Upper lobe of left lung (tissue), 6 donors: Measurements from ENCODE around the gene BHLHE40. TPM values are rescaled to one million over a fixed set of nuclear protein-coding genes. Genes with fewer than 3 reads are reported as not detected.

Experiments used
- ATAC-seq, 2 donors: fragments of 200-7000 bp; cut with Tn5 transposase; one replicate each; pipeline ENCODE4 v1.9.1; 2022; ENCODE audit warnings: mild to moderate bottlenecking in 2 of 2, moderate library complexity in 2 of 2; ENCODE audit not compliant: low FRiP score in 2 of 2
- DNase-seq, 2 donors: peaks; one replicate each; pipeline ENCODE4 v3.0.0-alpha.2; 2019 to 2020
- H3K27ac ChIP-seq, 4 donors: fragments of 200-600 bp; sonication (generic); one replicate each; pipeline ENCODE4 v1.5.1; 2016 to 2019
- H3K27me3 ChIP-seq, 4 donors: fragments of 200-600 bp; sonication (generic); one replicate each; pipeline ENCODE4 v1.5.1; 2017 to 2019
- H3K36me3 ChIP-seq, 4 donors: fragments of 200-600 bp; sonication (generic); one replicate each; pipeline ENCODE4 v1.5.1; 2016 to 2019
- H3K4me1 ChIP-seq, 4 donors: fragments of 200-600 bp; sonication (generic); one replicate each; pipeline ENCODE4 v1.5.1; 2018 to 2019
- H3K4me3 ChIP-seq, 4 donors: fragments of 200-600 bp; sonication (generic); one replicate each; pipeline ENCODE4 v1.5.1; 2017 to 2019; ENCODE audit warnings: mild to moderate bottlenecking in 2 of 4, moderate library complexity in 1 of 4
- H3K9me3 ChIP-seq, 4 donors: fragments of 200-600 bp; sonication (generic); one replicate each; pipeline ENCODE4 v1.5.1; 2018 to 2019
- EP300 ChIP-seq, 4 donors: sonication (generic); formaldehyde crosslinking; IDR thresholded peaks; one replicate each; pipeline ENCODE4 v1.5.1; 2017; ENCODE audit warnings: antibody characterized with exemption in 4 of 4, control low read depth in 2 of 4
- POLR2A ChIP-seq, 4 donors: fragments of 450-650 bp; IDR thresholded peaks; one replicate each; pipeline ENCODE4 v1.5.1; 2016 to 2017; ENCODE audit warnings: antibody characterized with exemption in 4 of 4, mild to moderate bottlenecking in 2 of 4
- POLR2AphosphoS5 ChIP-seq, 2 donors: sonication (generic); formaldehyde crosslinking; IDR thresholded peaks; one replicate each; pipeline ENCODE4 v1.5.1; 2017; ENCODE audit warnings: antibody characterized with exemption in 2 of 2
- WGBS, 2 donors: methylation state at CpG; one replicate each; pipeline ENCODE4 v1.1.5; 2017 to 2018; 5-methylcytosine and 5-hydroxymethylcytosine counted together
- total RNA-seq, 6 donors: library from RNA; depleted of rRNA in 4 of 6; stranded (reverse); fragments of >200 nt in 4 of 6; gene quantifications; one replicate each; pipeline versions ENCODE4 v1.1.0 to v1.2.1, GENCODE V29; 2016 to 2021
- TF ChIP-seq, protein P1 (sequence below), 6 experiments: fragments of 450-650 bp in 4 of 6; fragments of 200-600 bp in 2 of 6; sonication (generic) in 2 of 6; IDR thresholded peaks; one replicate each; pipeline ENCODE4 v1.5.1; 2016 to 2019; ENCODE audit warnings: antibody characterized with exemption in 6 of 6
- donor health status: DM: no; HTN: no; CAD: no; lungs with moderate emphysema.
- donor health status: DM: no; HTN: yes; CAD: no; lungs with severe emphysema.

BHLHE40 gene
- total RNA-seq, 6 donors from 2014 or later = 58.7 to 129 (median 78.6) TPM

DNA sequence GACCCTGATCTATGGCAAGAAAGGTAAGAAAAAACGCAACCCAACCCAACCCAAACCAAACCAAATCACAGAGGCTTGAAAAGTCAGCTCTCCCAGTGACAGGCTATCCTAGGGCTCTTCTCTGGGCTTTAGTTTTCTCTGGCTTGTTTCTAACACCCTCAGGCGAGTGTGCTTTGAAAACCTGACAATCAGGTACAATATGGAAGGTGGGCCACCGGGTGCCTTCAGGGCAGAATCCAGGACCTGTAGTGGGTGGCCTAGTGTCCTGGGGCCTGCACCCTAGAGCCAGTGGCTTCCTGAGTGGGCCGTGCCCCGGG is 46.8 kb downstream of the BHLHE40 start:
- Histone ChIP-seq H3K27ac (peak overlapping the region; percentile 81 to 89 (median 86)), H3K4me3 (peak overlapping the region in 3 of 4 donors; percentile 45 to 55 (median 50))
- DNase-seq = no peak

DNA sequence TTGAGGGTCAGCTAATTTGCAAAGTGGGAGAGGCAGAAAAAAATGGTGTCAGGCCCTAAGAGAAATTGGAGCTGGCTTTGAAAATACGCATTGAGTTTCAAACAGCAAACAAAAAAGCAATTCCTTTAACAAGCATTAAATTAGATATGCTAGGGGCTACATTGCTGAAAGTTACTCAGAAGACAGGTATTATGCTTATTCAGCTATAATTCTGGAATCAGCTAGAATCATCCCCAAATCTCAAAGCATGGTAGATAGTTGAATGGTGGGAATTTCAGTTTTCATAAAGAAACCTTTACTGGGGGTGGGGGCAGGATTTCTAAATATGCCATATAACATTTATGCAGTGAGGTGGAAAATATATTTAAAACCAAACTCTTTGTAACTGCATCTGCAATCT is 50.5 kb downstream of the BHLHE40 start:
- TF ChIP-seq, protein P1, sequence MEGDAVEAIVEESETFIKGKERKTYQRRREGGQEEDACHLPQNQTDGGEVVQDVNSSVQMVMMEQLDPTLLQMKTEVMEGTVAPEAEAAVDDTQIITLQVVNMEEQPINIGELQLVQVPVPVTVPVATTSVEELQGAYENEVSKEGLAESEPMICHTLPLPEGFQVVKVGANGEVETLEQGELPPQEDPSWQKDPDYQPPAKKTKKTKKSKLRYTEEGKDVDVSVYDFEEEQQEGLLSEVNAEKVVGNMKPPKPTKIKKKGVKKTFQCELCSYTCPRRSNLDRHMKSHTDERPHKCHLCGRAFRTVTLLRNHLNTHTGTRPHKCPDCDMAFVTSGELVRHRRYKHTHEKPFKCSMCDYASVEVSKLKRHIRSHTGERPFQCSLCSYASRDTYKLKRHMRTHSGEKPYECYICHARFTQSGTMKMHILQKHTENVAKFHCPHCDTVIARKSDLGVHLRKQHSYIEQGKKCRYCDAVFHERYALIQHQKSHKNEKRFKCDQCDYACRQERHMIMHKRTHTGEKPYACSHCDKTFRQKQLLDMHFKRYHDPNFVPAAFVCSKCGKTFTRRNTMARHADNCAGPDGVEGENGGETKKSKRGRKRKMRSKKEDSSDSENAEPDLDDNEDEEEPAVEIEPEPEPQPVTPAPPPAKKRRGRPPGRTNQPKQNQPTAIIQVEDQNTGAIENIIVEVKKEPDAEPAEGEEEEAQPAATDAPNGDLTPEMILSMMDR (IDR thresholded peaks at IDR 0.05) = no peak
- TF ChIP-seq POLR2AphosphoS5 (IDR thresholded peaks at IDR 0.05) = no peak
- H3K36me3 ChIP-seq = no peaks in the 10 kb centered on the region
- no peak overlapping the region for H3K4me3 ChIP-seq
- WGBS, 2 donors = 91 to 100% methylated on average over 1 of the region's 1 CpG
- ATAC-seq (no peak), DNase-seq (no peak)
- no peaks in the 10 kb centered on the region for H3K9me3 ChIP-seq
- peaks cover 0 to 16% (median 11%) of the 10 kb centered on the region in 4 donors for H3K4me1 ChIP-seq
- H3K27ac ChIP-seq = no peak overlapping the region
- no peaks in the 10 kb centered on the region for H3K27me3 ChIP-seq

More for the DNA sequence above, 46.8 kb downstream of the BHLHE40 start:
- WGBS, 2 donors = 49 to 97% methylated on average over 3 to 4 of the region's 5 CpGs
- H3K36me3 ChIP-seq = no peaks in the 10 kb centered on the region
- H3K27me3 ChIP-seq = no peaks in the 10 kb centered on the region
- no peak for TF ChIP-seq EP300 (IDR thresholded peaks at IDR 0.05)
- TF ChIP-seq POLR2A (IDR thresholded peaks at IDR 0.05) = no peak
- TF ChIP-seq, protein P1 (IDR thresholded peaks at IDR 0.05) = no peak
- TF ChIP-seq POLR2AphosphoS5 (IDR thresholded peaks at IDR 0.05) = no peak
- H3K4me1 ChIP-seq = peaks cover 0 to 16% (median 11%) of the 10 kb centered on the region in 4 donors
- no peaks in the 10 kb centered on the region for H3K9me3 ChIP-seq
- ATAC-seq = peak in 1 of 2 donors; percentile 74

DNA sequence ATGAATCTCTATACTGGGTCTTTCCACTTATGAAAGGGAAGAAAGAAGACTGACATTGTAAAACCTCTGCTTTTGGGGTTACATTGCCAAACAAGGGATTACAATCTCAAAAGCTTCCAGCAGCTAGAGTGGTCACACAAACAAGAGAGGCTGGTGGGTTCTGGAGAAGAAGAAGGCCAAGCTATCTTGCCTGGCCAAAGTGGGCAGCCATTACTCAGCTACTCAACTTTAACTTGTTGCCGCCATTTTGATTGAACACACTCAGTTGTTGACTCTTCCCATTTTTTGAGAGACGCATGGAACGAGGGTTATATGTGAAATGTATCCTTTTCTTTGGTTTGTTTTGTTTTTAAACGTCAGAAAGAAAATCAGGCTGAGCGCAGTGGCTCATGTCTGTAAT is 50.9 kb downstream of the BHLHE40 start:
- H3K27me3 ChIP-seq = no peaks in the 10 kb centered on the region
- no peak for ATAC-seq
- no peak overlapping the region for H3K4me3 ChIP-seq
- 96 to 97% methylated on average over 5 of the region's 5 CpGs for WGBS, 2 donors
- no peak overlapping the region for H3K27ac ChIP-seq
- no peaks in the 10 kb centered on the region for H3K9me3 ChIP-seq
- no peaks in the 10 kb centered on the region for H3K36me3 ChIP-seq
- TF ChIP-seq, protein P1 (IDR thresholded peaks at IDR 0.05) = no peak
- TF ChIP-seq EP300 (IDR thresholded peaks at IDR 0.05) (no peak), POLR2AphosphoS5 (IDR thresholded peaks at IDR 0.05) (no peak), POLR2A (IDR thresholded peaks at IDR 0.05) (no peak)
- peaks cover 0 to 16% (median 11%) of the 10 kb centered on the region in 4 donors for H3K4me1 ChIP-seq
- DNase-seq = no peak

DNA sequence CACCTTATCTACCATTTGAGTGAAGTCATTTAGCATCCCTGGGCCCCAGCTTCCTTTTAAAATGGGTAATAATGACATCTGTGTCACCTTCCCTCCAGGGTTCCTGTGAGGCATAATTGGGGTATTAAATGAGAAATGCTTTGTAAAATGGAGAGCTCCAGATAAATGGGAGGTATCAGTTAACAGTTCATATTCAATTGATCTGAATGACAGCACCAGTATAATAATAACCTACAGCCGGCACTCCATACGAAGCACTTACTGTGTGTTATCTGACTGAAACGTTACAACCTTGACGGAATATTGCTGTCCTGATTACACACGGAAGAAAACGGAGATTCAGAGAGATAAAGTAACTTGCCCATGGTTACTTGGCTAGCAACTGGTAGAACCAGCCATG is 53.6 kb downstream of the BHLHE40 start:
- ATAC-seq = no peak
- 91 to 96% methylated on average over 6 of the region's 6 CpGs for WGBS, 2 donors

More for the DNA sequence above, 53.6 kb downstream of the BHLHE40 start:
- Histone ChIP-seq H3K27ac (no peak overlapping the region), H3K27me3 (no peaks in the 10 kb centered on the region), H3K36me3 (no peaks in the 10 kb centered on the region), H3K9me3 (no peaks in the 10 kb centered on the region), H3K4me1 (no peaks in the 10 kb centered on the region), H3K4me3 (no peak overlapping the region)
- no peak for DNase-seq
- TF ChIP-seq POLR2A (IDR thresholded peaks at IDR 0.05) (no peak), EP300 (IDR thresholded peaks at IDR 0.05) (no peak), POLR2AphosphoS5 (IDR thresholded peaks at IDR 0.05) (no peak)
- TF ChIP-seq, protein P1 (IDR thresholded peaks at IDR 0.05) = no peak

Other genes with a start within 250 kb of the BHLHE40 start
- gene ARL8B, start 142.9 kb downstream of the BHLHE40 start, total RNA-seq = 100 to 1,000 TPM in 1 of 6 donors, 10 to 100 TPM in 5; 34.7 to 117 (median 74.2) TPM
- gene EDEM1, start 208.3 kb downstream of the BHLHE40 start, total RNA-seq = 100 to 1,000 TPM in 4 of 6 donors, 10 to 100 TPM in 2; 84.5 to 307 (median 146) TPM